Loucy (cell line): ENCODE results near the gene RMND5A.

Experiments used
- EZH2phosphoT487 ChIP-seq: fragments of 200-600 bp; IDR thresholded peaks from 2 replicates; pipeline ENCODE4 v1.6.1; 2018; ENCODE audit warnings: antibody characterized with exemption, mild to moderate bottlenecking, moderate library complexity, borderline replicate concordance
- TF ChIP-seq, protein P1 (sequence below): fragments of 200-600 bp; sonication (generic); conservative IDR thresholded peaks from 2 replicates; pipeline ENCODE4 v1.5.1; 2014; ENCODE audit warnings: mild to moderate bottlenecking, antibody characterized with exemption, low read length

DNA sequence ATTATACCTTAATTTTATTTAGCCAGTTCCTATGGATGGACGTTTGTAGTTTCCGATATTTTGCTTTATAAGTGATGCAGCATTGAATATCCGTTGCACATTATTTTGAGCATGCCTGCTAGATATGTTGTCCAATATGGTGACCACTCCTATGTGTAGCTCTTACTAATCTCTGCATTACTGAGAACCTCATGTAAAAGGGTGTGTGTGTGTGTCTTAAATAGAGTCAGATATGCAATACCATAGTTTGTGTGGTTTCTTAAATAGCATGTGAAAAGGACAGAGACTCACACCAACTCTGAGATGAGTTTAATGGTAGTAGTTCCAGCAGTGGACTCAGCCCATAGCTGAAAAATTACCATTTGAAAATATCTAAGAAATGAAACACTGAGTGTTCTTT is 38.3 kb downstream of the RMND5A start:
- TF ChIP-seq, protein P1, sequence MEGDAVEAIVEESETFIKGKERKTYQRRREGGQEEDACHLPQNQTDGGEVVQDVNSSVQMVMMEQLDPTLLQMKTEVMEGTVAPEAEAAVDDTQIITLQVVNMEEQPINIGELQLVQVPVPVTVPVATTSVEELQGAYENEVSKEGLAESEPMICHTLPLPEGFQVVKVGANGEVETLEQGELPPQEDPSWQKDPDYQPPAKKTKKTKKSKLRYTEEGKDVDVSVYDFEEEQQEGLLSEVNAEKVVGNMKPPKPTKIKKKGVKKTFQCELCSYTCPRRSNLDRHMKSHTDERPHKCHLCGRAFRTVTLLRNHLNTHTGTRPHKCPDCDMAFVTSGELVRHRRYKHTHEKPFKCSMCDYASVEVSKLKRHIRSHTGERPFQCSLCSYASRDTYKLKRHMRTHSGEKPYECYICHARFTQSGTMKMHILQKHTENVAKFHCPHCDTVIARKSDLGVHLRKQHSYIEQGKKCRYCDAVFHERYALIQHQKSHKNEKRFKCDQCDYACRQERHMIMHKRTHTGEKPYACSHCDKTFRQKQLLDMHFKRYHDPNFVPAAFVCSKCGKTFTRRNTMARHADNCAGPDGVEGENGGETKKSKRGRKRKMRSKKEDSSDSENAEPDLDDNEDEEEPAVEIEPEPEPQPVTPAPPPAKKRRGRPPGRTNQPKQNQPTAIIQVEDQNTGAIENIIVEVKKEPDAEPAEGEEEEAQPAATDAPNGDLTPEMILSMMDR, result no peak
- no peak for TF ChIP-seq EZH2phosphoT487
